NAMALWA (cell line): ENCODE measurements around the gene CBLB.

Source experiments
- DNase-seq: peaks from one replicate; pipeline ENCODE4 v3.0.0-alpha.2; 2015; ENCODE audit warnings: low spot score

The CBLB gene

DNA sequence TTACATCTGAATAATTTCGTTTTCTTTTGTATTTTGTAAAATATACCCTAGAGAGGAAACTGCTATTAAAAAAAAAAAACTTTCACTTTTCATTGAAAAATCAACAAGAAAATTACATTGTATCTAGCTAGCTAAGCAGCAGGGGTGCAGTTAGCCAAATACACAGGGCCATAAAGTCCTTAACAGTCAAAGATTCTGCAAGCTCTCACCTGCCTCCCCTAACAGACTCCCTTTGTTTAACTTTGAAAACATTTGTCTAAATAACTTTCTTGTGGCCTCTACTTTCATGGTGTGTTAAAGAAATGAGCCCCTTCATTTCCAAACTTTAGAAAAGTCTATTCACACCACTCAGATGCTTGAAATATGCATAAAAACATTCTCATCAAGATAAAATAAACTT is 23.3 kb downstream of the CBLB start:
- no peak for DNase-seq

GRCh38 chr3:105844704-105845103 is 24.1 kb downstream of the CBLB start:
- no peak for DNase-seq

GRCh38 chr3:105843994-105844393 is 24.8 kb downstream of the CBLB start:
- DNase-seq: no peak

DNA sequence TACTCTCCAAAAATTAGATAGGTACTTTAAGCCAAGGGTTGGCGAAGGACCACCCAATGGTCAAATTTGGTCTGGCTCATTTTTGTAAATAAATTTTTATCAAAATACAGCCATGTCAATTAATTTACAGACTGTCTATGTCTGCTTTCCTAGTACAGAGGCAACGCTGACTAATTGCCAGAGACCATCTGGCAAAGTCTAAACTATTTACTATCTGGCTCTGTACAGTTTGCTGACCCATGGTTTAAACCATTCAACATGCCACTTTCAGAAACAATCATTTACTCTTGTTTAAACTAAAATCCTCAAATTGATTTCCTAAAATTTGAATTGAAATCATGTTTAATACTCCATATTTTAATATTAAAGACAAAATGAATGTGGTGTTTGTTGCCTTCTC is 25.9 kb downstream of the CBLB start:
- DNase-seq: no peak

DNA sequence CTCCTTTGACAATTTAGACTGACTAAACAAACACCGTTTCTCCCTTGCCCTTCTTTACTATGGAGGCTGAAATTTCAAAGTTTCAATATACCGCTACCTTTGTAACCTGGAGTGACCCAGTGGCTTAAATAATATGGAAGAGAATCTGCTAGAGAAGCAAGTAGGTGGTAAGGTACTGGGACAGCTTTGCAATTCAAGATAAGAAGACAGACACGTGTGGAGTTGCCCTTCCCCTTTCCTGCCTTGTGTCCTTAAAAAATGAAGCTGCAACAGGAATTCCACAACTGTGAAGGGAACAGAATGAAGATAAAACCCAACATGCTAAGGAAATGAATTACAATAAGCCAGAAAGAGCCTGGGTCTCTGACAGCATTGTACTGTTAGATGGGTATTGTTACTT is 26.4 kb downstream of the CBLB start:
- no peak for DNase-seq

DNA sequence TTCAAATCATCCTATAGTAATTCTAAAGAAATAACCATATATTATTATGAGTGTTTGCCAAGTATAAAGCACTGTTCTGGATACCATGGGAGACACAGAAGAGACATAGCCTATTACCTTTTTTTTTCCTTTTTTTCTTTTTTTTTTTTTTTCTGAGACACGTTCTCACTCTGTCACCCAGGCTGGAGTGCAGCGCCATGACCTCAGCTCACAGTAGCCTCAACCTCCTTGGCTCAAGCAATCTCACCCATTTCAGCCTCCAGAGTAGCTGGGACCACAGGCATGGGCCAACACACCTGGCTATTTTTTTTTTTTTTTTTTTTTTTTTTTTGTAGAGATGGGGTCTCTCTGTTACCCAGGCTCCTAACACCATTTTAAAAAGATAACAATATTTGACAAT is 30.9 kb downstream of the CBLB start:
- DNase-seq: no peak

DNA sequence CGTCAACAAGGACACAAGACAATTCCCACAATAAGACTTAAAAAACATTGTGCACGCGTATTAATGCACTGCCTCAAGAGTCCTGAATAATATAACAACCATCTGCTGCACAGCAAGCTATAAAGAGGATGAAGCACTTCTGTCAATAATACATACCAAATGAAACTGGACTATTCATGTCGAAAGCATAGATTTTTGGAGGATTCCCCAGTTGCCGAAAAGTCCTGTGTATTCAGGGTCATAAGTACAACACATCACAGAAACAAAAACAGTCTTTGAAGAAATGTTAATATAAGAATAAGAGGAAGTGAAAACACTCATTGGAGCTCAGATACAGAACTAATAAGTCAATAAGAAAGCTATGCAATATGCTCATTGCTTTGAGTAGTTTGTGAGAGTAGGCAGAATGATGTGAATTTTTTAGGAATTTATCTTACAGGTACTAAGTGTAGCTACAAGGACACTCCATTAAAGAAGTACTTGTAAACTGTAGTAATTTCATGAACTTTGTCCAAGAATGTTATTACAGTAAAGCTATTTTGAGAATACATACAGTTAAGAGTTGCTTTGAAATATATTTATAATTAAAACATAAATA is 31.6 kb downstream of the CBLB start:
- peak; percentile 74 for DNase-seq

DNA sequence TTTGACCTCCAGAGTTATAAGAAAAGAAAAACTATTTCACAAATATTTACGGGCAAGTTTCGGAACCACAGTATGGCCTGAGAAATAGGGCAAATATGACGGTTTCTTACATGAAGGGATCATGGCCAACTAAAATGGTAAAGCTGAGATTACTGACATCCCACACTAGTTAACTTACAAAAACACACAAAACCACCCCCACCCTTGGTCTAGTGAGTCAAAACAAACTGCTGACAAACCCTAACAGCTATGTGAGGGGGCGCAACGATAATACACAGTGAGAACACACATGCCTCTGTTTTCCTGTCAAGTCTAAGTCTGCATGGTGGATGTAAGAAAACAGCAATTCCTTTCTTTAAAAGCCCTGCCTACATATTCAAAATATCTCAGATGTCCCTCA is 32.3 kb downstream of the CBLB start:
- peak; percentile 56 for DNase-seq

DNA sequence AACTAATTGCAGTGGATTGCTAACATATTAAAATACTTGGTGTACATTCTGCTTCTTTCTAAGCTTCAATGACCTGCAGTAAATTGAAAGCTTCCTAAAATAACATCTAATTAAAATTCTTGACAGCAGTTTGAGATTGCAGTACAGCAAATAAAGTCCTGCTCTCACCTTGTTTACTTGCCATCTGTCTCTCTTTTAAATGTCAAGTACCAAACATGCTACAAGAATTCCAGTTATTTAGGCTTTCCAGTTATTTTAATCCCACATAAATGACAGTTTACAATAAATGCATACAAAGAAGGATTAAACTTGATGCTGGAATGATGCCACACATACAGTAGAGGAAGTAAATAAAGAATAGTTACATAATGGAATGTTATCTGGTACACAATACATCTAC is 33.2 kb downstream of the CBLB start:
- DNase-seq: no peak

GRCh38 chr3:105834768-105835167 is 34.0 kb downstream of the CBLB start:
- DNase-seq: no peak

- DNase-seq: no peak
These were observed 36.2 kb downstream of the CBLB start for GRCh38 chr3:105832644-105833043.

- DNase-seq: peak; percentile 41
These were observed 38.0 kb downstream of the CBLB start for GRCh38 chr3:105830836-105831235.

DNA sequence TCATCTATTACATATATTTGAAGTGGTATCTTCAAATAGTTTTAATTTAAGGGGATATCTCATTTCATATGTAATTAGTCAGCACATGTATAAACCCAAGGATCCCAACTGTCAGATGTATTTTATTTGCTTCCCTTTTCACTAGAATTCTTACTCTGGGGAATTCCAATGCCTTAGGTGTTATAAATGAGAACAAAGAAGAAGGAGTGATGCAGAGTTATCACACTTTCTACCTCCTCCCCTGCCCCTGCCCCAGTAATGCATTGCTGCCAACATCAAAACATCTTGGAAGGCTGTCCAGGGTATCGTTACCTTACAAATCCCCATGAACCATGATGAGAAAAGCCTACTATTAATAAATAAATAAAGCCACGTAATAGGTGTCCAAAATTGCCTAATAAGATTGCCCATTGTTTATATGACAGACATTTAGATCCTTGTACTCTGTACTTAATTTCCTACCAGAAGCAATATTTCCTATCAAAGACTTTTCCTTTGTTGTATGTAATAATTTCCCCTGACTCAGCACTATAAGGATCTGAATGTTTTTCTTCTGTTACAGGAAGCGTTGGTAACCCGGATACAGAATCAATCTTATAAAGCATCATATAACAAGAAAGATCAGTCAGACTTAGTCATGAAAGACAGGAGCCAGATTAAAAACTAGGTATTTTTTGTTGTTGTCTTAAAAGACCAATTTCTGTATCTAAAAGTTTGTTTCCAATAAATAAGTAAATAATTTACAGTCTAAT is 38.8 kb downstream of the CBLB start:
- no peak for DNase-seq

- no peak for DNase-seq
These were observed 39.6 kb downstream of the CBLB start for GRCh38 chr3:105829229-105829628.

- DNase-seq: no peak
These were observed 40.1 kb downstream of the CBLB start for GRCh38 chr3:105828703-105829102.

GRCh38 chr3:105827959-105828358 is 40.9 kb downstream of the CBLB start:
- no peak for DNase-seq

DNA sequence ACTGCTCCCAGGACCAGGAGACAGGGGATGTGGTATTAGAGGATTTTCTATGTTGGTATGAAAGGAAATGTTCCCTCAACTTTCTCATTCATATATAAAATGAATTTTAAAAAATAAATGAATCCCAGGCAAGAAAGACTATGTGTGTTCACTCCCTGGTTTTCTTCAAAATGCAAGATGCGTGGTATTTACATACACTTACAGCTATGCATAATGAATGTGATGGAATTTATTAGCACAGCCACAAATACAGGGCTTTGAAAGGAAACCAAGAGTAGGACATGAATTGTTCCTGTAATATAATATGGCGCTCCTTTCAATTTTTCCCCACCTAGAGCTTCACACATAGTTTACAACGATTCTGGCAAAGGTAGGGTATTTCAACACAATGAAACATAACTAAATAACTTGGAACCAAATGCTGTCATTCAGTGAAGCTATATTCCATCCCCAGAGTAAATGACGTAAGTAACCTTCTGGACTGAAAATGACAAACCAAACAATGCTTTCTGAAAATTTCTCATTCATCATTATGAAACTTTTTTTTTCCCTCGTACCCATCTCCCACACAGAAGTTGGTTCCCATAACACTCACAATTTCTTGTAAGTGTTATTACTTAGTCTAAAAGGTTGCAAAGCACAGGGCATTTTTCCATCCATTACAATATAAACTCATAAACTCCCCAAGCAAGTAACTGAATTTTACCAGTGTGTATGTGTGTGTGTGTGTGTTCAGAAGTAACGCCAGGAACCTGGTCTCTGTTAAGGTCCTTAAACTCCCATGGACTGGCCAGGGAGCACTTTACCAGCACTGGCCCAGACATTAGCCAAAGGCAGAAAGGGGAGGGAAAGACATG is 41.8 kb downstream of the CBLB start:
- DNase-seq: no peak

- no peak for DNase-seq
These were observed 44.7 kb downstream of the CBLB start for GRCh38 chr3:105824129-105824528.

DNA sequence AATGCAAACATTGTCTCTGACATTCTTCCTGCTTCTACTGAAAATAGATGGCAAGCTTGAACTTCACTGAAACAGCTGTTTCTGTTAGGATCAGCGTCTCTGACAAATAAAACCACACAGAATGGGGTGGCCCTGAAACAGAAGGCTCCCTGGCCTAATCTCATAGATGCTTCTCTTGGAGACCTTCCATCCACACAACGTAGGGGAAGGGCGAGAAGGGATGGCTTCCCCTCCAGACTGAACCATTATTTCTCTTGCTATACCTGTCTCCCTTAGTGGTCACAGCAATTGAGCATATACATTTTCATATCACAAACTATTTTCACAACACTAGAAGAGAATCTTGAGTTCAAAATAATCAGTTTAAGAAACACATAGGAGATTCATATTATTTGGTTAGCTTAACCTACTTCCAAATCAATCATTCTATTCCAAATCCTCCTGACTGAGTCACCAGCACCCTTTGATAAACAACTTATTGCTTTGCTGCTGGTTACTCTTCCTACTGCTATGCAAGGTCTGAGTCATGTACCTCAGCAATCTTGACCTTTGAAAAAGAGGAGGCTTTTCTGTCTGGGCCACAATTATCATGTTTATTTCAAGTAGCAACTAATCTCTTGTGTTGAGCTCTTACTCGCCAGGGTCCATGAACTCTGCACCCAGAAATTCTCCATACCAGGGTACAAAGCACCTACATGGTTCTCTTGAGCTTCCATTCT is 45.5 kb downstream of the CBLB start:
- DNase-seq: no peak

DNA sequence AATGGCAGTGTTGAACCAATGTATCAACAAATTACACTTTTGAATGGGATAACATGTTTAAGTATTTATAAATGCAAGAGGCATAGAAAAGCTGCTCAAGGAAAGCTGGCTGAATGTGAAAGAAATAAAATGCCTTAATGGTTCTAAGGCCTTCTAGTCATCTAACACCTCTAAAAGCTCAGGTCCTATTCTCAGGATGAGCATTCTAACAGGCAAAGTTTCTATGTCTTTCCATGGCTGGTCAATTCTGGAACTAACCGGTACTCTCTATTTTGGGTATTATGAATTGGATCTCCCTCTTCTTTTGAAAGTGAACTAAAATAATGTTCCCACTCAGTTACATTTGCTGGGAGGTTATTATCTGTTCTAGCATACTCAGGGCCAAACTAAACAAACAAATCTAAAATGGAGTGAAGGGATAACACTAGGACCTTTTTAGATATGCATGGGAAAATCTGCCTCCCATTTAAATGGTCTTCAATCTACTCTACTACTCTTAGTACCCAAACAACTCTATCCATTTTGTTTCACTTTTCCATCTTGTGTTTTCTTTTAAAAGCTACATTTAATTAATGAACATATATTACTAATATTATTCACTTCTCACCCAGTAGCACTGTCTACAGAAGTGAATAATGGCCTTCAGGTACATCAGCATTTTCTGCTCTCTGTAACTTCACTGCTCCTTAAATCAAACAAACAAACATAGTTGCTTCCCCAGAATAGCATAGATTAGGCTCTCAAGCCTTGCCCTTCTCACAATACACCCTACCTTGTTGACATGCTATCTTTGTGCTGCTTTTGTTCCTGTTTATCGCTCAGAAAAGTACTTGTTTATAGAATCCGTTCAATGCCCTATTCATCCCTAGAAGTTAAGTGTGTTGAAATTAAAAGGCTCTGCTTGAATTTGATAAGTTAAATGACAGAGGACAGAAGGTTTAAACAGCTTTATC is 46.4 kb downstream of the CBLB start:
- DNase-seq: no peak

- no peak for DNase-seq
These were observed 47.4 kb downstream of the CBLB start for GRCh38 chr3:105821433-105821832.
